AG08396 (cell line): ENCODE data around the gene UPP2.

Experiments used
- DNase-seq: peaks from one replicate; pipeline ENCODE4 v3.0.0; 2012; ENCODE audit warnings: low spot score, mixed read lengths

Gene UPP2

DNA sequence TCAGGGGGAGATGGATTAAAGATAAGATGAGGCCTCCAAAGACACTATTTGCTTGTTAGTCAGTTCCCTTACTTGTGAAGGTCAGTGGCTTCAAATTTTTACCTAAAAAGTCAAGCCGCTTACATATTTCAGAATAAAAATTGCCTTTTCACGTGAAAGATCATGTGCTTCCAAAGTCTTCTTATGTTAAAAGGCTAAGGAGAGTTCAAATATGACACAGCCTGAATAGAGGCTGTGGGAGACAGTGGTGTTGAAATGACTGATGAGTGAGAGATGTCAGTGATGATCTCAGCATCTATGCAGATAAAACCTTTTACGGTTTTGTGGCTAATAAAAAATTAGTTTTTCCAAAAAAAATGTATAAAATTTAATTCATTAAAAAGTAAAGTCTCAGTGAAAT is 40.5 kb downstream of the UPP2 start:
- no peak for DNase-seq

DNA sequence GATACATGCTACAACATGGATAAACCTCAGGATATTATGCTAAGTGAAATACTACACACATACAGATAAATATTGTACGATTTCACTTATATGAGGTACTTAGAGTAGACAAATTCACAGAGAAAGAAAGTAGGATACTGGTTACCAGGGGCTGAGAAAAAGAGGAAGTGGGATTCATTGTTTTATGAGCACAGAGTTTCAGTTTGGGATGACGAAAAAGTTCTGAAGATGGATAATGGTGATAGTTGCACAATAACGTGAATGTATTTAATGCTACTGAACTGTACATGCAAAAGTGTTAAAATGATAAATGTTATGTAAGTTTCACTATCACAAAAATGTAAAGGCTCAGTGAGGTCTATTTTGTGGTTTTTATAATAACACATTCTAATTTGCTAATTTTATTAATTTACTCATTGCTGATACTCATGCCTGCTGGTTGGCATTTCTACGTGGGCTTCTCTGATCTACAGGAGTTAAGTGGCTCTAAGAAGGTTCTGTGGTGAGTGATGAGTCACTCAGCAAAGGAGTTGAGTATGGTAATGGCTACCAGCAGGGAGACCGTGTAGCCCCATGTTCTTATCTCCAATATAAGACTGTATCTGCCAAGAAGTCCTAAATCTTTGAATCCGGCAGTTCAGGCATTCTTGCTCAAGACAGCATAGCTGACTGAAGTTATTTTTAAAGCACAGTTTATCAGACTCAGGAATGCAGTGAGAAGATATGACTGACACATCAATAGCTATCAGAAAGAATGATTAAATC is 41.1 kb downstream of the UPP2 start:
- DNase-seq = no peak

DNA sequence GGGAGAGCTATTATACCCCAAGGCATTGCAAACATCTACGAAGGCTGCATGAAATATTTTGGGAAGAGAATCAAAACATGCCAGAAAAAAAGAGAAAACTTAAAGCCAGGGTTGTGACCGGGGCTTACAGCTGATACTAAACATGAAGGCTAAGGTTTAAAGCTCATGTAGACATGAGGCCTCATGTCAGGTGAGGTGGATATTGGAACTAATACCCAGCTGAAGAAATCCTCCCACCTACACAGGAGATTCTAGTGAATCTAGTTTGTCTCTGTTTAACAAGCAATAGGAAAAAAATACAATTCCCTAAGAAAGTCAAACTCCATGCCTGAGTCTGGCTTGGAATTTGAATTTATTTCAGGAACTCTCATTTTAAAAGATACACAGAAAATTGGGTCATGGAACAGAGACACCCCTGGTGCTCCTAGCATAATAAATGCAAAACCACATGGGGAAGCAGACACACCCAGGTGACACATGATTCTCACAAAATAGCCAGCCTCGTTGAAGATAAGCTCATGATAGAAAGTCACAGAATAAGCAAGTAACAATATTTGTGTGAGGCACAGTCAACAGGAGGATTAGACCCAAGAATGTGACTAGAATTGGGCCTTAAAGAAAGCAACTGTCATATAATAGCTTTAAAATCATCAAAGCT is 42.2 kb downstream of the UPP2 start:
- DNase-seq = no peak

DNA sequence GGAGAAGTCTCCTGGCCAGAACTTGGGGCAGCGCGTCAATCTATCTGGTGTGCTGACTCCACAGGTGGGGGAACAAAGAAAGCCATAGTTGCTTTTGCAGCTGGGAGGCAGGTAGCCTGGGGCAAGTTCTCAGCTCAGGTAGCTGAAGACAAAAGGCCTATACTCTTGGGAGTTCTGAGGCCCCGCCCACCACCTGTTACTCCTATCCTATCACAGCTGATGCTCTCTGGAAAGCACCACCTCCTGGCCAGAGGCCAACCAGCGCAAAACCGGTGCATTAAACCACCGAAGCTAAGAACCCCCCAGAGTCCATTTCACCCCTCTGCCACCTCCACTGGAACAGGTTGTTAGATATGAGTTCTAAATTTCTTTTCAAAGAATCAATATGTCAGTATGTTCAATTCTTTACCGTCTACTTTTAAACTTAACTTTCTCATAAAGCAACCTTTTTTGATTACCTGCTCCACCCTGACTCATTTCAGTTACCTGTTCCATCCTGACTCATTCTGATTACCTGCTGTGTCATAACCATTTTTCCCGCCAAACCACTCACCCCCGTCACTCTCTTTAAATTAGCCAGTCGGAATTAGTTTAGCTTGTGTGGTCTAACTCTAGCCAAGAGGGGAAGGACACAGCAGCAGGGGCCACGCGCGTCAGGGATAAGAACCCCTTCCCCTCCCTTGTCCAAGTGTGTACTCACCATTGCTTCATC is 43.4 kb downstream of the UPP2 start:
- DNase-seq = no peak

DNA sequence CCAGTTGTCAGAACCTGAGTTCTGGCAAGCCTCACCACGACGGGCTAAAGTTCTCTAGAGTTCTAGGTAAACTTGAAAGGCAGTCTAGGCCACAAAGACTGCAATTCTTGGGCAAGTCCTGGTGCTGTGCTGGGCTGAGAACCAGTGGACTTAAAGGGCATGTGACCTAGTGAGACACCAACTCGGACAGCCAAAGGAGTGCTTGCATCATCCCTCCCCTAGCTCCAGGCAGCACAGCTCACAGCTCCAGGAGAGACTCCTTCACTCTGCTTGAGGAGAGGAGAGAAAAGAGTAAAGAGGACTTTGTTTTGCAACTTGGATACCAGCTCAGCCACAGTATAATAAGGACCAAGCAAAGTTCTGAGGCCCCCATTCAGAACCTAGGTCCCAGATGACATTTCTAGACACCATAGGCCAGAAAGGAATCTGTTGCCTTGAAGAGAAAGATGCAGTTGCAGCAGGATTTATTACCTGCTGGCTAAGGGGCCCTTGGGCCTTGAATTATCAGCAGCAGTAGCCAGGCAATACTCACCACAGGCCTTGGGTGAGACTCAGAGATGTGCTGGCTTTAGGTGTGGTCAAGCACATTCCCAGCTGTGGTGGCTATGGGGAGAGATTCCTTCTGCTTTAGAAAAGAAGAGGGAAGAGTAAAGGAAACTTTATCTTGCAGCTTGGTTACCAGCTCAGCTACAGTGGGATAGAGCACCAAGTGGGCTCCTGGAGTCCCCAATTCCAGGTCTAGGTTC is 51.8 kb downstream of the UPP2 start:
- DNase-seq = no peak

DNA sequence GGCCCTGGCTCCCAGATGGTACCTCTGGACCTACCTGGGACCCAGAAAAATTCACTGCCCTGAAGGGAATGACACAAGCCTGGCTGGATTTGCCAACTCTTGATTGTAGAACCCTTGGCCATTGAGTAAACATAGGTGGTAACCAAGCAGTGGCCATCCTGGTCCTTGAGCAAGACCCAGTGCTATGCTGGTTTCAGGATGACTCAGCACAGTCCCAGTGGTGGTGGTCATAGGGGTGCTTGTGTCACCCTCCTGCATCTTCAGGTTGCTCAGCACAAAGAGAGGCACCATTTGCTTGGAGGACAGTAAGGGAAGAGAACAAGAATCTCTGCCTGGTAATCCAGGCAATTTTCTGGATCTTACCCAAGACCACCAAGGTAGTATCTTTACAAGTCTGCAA is 52.9 kb downstream of the UPP2 start:
- DNase-seq = no peak

DNA sequence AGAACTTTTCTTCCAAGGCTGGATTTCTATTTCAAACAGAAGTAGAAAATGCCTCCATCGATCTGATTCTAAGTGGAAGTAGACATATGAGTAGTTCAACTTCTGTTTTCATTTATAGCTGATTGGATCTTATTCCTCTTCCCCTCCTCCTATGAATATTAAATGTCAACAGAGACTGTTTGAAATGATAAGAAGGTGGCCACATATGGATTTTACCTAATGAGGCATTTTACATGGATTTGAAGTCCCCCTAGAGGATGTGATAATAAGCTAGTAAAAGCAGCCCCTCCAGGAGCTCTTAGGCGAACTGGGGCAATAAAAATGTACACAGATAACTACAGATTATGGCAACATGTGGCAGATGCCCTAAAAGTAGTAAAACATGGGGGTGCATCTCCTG is 71.0 kb downstream of the UPP2 start:
- DNase-seq = no peak

DNA sequence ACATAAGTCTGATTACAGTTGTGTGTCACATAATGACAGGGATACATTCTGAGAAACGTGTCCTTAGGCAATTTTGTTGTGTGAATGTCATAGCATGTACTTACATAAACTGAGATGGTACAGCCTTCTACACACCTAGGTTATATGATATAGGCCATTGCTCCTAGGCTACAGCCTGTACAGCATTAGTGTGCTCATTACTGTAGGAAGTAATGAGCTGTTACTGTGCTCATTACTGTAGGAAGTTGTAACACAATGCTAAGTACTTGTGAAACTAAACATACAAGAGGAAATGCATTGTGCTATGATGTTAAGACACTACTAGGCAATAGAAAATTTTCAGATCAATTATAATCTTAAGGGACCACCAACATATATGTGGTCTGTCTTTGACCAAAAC is 72.8 kb downstream of the UPP2 start:
- no peak for DNase-seq

DNA sequence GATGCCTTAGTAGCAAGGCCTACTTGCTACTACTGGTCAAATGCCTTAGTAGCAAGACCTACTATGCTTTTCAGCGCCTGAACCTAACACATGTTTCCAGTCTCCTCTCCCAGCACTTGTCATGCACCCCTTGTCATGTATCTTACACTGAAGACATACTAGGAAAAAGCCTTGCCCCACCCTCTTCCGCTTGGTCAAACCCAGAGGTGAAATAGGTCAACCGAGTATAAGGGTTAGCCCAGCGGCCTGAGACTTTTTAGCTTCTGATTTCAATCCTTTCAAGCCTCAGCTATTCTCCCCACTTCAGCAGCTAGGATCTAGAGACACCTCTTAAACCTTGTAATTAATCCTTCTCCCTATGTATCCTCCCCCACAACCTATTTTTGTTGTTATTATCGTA is 73.3 kb downstream of the UPP2 start:
- no peak for DNase-seq

DNA sequence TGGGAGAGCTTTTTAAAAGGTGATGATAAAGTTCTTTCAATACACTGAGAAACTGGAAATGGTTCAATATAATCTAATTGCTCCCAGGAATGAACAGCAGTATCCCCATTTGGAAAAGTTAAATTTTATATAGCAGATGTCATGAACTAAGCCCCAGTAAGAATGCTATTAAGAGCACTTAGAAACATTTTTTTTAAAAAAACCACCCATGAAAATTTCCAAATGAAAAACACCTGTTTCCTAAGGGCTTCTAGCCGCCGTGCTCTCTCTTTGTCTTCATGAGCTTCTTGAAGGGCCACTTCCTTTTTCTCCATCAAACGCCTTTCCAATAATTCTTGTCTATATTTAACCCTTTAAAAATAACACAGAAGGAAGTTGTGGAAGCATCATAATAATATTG is 77.0 kb downstream of the UPP2 start:
- no peak for DNase-seq

DNA sequence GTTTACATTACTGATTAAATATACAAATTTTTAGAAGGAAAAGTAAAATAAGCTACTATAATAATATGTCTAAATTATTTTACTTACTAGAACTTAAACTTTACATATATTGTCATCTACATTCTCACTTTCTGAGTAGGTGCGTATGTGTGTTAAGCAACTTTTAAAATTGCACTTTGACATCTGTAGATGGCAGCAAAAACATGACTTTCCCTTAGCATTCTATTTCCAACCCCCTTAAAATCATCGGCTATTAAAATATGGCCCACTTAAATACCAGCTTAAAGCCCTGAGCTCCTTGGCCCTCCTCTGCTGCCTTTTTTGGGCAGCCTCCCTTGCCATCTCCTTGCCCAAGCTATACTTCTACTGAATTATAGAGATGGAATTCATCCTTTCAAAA is 78.0 kb downstream of the UPP2 start:
- DNase-seq = no peak

DNA sequence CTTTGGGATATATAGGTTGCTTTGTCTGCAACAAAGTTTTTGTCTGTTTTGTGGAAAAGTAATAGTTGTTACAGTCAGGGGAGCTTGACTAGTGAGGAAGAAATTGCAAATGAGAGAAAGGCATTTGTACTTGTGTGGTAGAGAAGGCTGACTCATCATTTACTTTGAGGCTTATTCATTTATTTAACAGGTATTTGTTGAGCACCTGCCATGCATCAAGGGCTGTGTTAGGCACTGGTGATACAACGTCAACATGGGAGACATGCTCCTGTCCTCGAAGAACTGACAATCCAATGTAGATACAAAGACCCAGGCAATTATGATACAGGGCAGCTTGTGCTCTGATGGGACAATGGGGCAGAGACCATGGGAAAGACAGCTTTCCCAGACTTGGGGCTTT is 79.5 kb downstream of the UPP2 start:
- DNase-seq = no peak

DNA sequence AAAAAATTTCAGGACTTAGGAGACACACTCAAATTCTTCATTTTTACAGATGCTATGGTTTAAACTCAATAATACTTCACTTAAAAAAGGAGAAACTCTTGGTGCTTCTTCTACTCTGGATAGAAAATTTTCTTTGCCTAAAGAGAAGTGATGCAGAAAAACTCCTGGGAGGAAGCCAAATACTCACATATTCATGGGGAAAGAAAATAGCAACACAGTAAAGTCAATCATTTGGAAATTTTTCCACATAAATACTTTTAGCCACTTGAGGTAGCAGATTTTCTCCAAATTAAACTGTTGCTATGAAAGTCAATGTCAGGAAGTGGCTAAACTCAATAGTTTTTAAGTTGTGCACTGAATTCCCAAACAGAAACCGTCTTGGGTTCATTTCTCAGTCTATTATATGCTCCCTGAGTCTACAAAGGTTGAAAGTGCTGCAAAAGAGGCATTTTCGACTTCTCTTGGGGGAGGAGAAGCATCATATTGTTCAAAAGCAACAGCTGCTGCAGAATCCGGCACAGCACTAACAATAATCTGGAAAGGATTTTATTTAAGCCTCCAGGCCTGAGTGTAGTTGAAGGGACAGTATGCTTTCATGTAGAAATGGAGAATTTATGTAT is 81.1 kb downstream of the UPP2 start:
- no peak for DNase-seq

DNA sequence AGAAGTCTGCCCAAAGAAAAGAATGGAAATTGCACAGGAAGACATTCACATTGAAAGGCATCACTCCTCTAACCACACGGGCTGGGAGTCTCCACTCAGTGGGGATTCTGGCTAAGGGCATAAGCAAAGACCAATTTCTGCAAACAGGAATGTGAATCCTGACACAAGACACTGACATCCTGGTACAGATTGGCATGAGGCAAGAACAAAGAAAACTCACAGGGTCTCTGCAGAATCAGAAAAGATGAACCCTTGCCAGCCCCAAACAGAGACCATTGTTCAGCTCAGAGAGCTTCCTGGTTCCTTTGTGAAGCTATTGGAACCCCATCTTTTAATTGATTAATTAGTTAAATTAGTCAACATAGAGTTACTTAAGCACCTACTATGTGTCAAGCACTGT is 82.3 kb downstream of the UPP2 start:
- no peak for DNase-seq

DNA sequence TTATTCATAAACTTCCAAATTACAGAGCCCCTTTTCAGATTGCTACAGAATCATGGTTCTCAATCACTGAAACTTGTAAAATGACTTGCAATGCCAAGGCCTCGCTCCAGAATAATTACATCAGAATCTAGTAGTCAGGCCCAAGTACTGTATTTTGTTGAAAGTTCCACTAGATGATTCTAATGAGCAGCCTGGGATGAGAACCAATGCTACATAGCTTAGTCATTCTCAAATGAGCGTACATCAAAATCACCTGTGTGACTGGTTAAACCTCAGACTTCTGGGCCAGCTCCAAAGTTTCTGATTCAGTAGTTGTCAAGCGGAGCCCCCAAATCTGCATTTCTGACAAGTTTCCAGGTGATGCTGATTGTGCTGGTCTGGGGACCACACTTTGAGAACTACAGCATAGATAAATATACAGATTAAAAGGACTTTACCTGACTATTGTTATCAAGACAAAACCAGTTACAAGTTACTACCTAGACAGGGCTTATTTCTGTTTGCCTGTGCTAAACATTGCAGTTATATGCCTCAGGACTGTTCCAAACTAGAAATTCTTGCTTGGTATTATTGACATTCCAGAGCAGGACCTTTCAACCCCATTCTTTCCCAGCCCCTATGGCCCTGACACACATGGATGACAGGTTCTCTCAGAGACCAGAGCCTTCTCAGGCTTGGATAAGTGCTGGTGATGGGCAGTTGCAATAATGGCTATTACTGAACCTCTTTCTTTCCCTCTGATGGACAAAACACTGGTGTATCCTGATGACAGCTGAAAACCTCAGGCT is 83.1 kb downstream of the UPP2 start:
- no peak for DNase-seq
